HG02678 (cell line): ENCODE data around the gene MGLL.

Experiments used
- ATAC-seq: cut with Tn5 transposase; IDR thresholded peaks from one replicate; pipeline ENCODE4 v1.9.1; 2021; ENCODE audit warnings: mild to moderate bottlenecking, moderate library complexity; ENCODE audit not compliant: unreplicated experiment

Gene MGLL

GRCh38 chr3:127835993-127836882 is 13.9 kb upstream of the MGLL start:
- peak; percentile 83 for ATAC-seq

GRCh38 chr3:127834771-127835170 is 12.5 kb upstream of the MGLL start:
- ATAC-seq = no peak

- no peak for ATAC-seq
Measured at GRCh38 chr3:127833281-127834032, 11.1 kb upstream of the MGLL start.

GRCh38 chr3:127831723-127832172 is 9.4 kb upstream of the MGLL start:
- no peak for ATAC-seq

- ATAC-seq = no peak
Measured at GRCh38 chr3:127829537-127829936, 7.2 kb upstream of the MGLL start.

- no peak for ATAC-seq
Measured at GRCh38 chr3:127827808-127828207, 5.5 kb upstream of the MGLL start.

GRCh38 chr3:127825756-127826155 is 3.4 kb upstream of the MGLL start:
- ATAC-seq = no peak

GRCh38 chr3:127824151-127824825 is 2.0 kb upstream of the MGLL start:
- no peak for ATAC-seq

GRCh38 chr3:127823426-127823857 is 1.1 kb upstream of the MGLL start:
- no peak for ATAC-seq

- ATAC-seq = peak; percentile 58
Measured at GRCh38 chr3:127822682-127823425, 539 bp upstream of the MGLL start.

- ATAC-seq = peak; percentile 25
Measured at GRCh38 chr3:127821394-127821793, 921 bp downstream of the MGLL start.

- no peak for ATAC-seq
Measured at GRCh38 chr3:127820826-127821313, 1.4 kb downstream of the MGLL start.

- ATAC-seq = peak; percentile 38
Measured at GRCh38 chr3:127820221-127820825, 2.0 kb downstream of the MGLL start.

GRCh38 chr3:127819656-127820055 is 2.7 kb downstream of the MGLL start:
- ATAC-seq = no peak

- no peak for ATAC-seq
Measured at GRCh38 chr3:127819086-127819485, 3.2 kb downstream of the MGLL start.

- no peak for ATAC-seq
Measured at GRCh38 chr3:127817406-127817841, 4.9 kb downstream of the MGLL start.

- no peak for ATAC-seq
Measured at GRCh38 chr3:127816783-127817405, 5.4 kb downstream of the MGLL start.

GRCh38 chr3:127815641-127816605 is 6.4 kb downstream of the MGLL start:
- ATAC-seq = no peak
